Fibroblast of lung (primary cell): ENCODE results near the gene AKAP6. TPM values are rescaled to one million over a fixed set of nuclear protein-coding genes. Genes with fewer than 3 reads are reported as not detected.

Source experiments
- DNase-seq, 2 donors: peaks; one replicate each; pipeline versions ENCODE4 v3.0.0 to v3.0.0-alpha.2; 2010; ENCODE audit warnings: low read depth in 2 of 2
- H2AFZ ChIP-seq: 2 replicates; pipeline ENCODE4 v1.5.1; 2012; ENCODE audit warnings: low read length, control low read depth, inconsistent platforms
- H3K27ac ChIP-seq: 2 replicates; pipeline ENCODE4 v1.5.1; 2011; ENCODE audit warnings: low read length, control low read depth; ENCODE audit not compliant: insufficient read depth
- H3K27me3 ChIP-seq: 2 replicates; pipeline ENCODE4 v1.5.1; 2011; ENCODE audit warnings: mild to moderate bottlenecking, low read length; ENCODE audit not compliant: control insufficient read depth, insufficient read depth
- H3K36me3 ChIP-seq: 2 replicates; pipeline ENCODE4 v1.5.1; 2011; ENCODE audit warnings: low read length; ENCODE audit not compliant: control insufficient read depth, insufficient read depth
- H3K4me1 ChIP-seq: 2 replicates; pipeline ENCODE4 v1.5.1; 2011; ENCODE audit warnings: low read length; ENCODE audit not compliant: control insufficient read depth, insufficient read depth; ENCODE audit errors: extremely low read depth
- H3K4me2 ChIP-seq: 2 replicates; pipeline ENCODE4 v1.5.1; 2011; ENCODE audit warnings: low read length, control low read depth; ENCODE audit not compliant: insufficient read depth; ENCODE audit errors: extremely low read depth
- H3K4me3 ChIP-seq, 4 experiments: fragments of 200-600 bp in 1 of 4; sonication (generic) in 1 of 4; replicated peaks in 1 of 4; 2 replicates each; pipeline ENCODE4 v1.5.1; 2011 to 2016; ENCODE audit warnings: low read length in 4 of 4, low read depth in 3 of 4, mild to moderate bottlenecking in 3 of 4, control low read depth in 2 of 4, inconsistent platforms in 1 of 4, mixed read lengths in 1 of 4; ENCODE audit not compliant: insufficient read depth in 1 of 4; ENCODE audit errors: control extremely low read depth in 1 of 4
- H3K79me2 ChIP-seq: 2 replicates; pipeline ENCODE4 v1.5.1; 2012; ENCODE audit warnings: mild to moderate bottlenecking, low read length, inconsistent platforms; ENCODE audit not compliant: control insufficient read depth, insufficient read depth
- H3K9ac ChIP-seq: 2 replicates; pipeline ENCODE4 v1.5.1; 2011; ENCODE audit warnings: mild to moderate bottlenecking, low read length, control low read depth; ENCODE audit not compliant: insufficient read depth
- H3K9me3 ChIP-seq: 2 replicates; pipeline ENCODE4 v1.5.1; 2012; ENCODE audit warnings: low read depth, low read length; ENCODE audit not compliant: control insufficient read depth, insufficient read depth
- H4K20me1 ChIP-seq: 2 replicates; pipeline ENCODE4 v1.5.1; 2011; ENCODE audit warnings: low read length; ENCODE audit not compliant: control insufficient read depth, insufficient read depth; ENCODE audit errors: extremely low read depth
- EZH2 ChIP-seq: IDR thresholded peaks from 2 replicates; pipeline ENCODE4 v1.5.1; 2012; ENCODE audit warnings: low read length, control low read depth, mild to moderate bottlenecking; ENCODE audit errors: missing control alignments
- polyA plus RNA-seq, 2 donors: library from polyadenylated mRNA; depleted of rRNA in 1 of 2; stranded (reverse) in 1 of 2; unstranded in 1 of 2; fragments of >200 nt; gene quantifications; 2 replicates each; pipeline ENCODE4 v1.2.1, GENCODE V29; 2011 to 2012; ENCODE audit warnings: missing spikeins in 1 of 2
- total RNA-seq: library from RNA; depleted of rRNA; stranded (reverse); fragments of >200 nt; gene quantifications from 2 replicates; pipeline ENCODE4 v1.2.1, GENCODE V29; 2014
- TF ChIP-seq, protein P1 (sequence below), 2 donors: IDR thresholded peaks in 1 of 2; conservative IDR thresholded peaks in 1 of 2; 1 replicate in 1 of 2; 2 replicates in 1 of 2; pipeline ENCODE4 v1.5.1; 2011 to 2012; ENCODE audit warnings: low read length in 2 of 2, control low read depth in 1 of 2, inconsistent platforms in 1 of 2, low read depth in 1 of 2, mild to moderate bottlenecking in 1 of 2

Gene AKAP6
- total and polyA plus RNA-seq, 2 donors (not counting 1 experiment from before 2014, with no cell fraction given) = 3.3 to 10.9 TPM

DNA sequence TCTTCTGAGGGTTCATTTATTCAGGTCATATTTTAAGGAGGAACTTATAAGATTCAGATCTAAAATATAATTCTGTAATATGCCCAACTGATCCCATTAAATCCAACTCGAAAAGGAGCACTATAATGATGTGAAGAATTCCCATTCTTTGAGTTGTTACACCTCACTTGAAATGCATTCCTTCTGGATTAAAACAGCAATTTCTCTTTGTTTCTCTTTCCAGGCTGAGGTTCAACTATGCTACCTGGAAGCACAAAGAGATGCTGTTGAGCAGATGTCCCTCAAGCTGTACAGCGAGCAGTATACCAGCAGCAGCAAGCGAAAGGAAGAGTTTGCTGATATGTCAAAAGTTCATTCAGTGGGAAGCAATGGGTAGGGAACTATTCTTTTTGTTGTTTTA is 349.0 kb downstream of the AKAP6 start:
- Histone ChIP-seq H3K27me3 (no peaks in the 10 kb centered on the region), H3K4me3 (no peak overlapping the region), H3K36me3 (no peaks in the 10 kb centered on the region), H3K9ac (no peak overlapping the region), H3K27ac (no peak overlapping the region), H3K4me1 (no peaks in the 10 kb centered on the region), H3K4me2 (no peak overlapping the region), H4K20me1 (no peaks in the 10 kb centered on the region), H3K79me2 (no peaks in the 10 kb centered on the region), H2AFZ (no peak overlapping the region), H3K9me3 (no peaks in the 10 kb centered on the region)
- TF ChIP-seq, protein P1, sequence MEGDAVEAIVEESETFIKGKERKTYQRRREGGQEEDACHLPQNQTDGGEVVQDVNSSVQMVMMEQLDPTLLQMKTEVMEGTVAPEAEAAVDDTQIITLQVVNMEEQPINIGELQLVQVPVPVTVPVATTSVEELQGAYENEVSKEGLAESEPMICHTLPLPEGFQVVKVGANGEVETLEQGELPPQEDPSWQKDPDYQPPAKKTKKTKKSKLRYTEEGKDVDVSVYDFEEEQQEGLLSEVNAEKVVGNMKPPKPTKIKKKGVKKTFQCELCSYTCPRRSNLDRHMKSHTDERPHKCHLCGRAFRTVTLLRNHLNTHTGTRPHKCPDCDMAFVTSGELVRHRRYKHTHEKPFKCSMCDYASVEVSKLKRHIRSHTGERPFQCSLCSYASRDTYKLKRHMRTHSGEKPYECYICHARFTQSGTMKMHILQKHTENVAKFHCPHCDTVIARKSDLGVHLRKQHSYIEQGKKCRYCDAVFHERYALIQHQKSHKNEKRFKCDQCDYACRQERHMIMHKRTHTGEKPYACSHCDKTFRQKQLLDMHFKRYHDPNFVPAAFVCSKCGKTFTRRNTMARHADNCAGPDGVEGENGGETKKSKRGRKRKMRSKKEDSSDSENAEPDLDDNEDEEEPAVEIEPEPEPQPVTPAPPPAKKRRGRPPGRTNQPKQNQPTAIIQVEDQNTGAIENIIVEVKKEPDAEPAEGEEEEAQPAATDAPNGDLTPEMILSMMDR (conservative IDR thresholded peaks at IDR 0.05 in 1 of 2, IDR thresholded peaks at IDR 0.05 in 1 of 2; ENCODE audit: low read depth in 1 of 2, low read length in 2 of 2) = no peak
- no peak for TF ChIP-seq EZH2
- no peak for DNase-seq

DNA sequence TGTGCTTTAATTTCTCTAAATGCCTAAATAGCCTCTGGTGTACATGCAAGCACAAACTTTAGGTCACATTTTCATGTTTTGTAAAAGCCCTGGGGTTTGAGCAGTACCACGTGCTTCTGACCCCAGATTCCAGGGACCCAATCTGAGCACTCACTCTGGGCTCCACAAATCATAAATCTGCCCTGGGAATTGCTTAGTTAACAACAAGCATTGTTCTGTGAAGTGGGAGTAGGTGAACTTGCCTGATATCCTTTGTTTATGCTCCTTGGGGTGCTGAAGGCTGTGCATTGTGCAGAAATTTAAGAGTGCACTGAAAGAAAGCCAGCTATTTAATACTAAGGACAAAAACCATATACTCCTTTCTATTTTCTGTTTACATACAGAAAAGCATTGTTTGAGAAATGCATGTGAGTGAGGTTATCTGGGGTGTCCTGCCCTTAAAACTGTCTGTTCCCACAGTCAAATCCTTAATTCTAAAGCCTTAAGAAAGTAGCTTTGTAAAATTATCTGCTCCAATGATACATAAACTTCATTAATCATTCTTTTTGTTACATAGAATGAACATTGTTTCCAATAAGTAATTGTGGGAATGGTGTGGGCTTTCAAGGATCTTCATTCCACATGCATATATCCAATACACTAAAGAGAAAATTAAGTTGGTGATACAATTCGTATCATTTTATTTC is 351.0 kb downstream of the AKAP6 start:
- no peaks in the 10 kb centered on the region for H3K36me3 ChIP-seq
- H3K4me1 ChIP-seq = no peaks in the 10 kb centered on the region
- no peaks in the 10 kb centered on the region for H4K20me1 ChIP-seq
- no peak overlapping the region for H3K4me3 ChIP-seq
- no peak overlapping the region for H3K4me2 ChIP-seq
- H3K79me2 ChIP-seq = no peaks in the 10 kb centered on the region
- no peak overlapping the region for H2AFZ ChIP-seq
- H3K27me3 ChIP-seq = no peaks in the 10 kb centered on the region
- no peak overlapping the region for H3K9ac ChIP-seq
- no peak overlapping the region for H3K27ac ChIP-seq
- TF ChIP-seq EZH2 = no peak
- TF ChIP-seq, protein P1 (conservative IDR thresholded peaks at IDR 0.05 in 1 of 2, IDR thresholded peaks at IDR 0.05 in 1 of 2; ENCODE audit: low read depth in 1 of 2, low read length in 2 of 2) = no peak
- DNase-seq = no peak
- no peaks in the 10 kb centered on the region for H3K9me3 ChIP-seq

DNA sequence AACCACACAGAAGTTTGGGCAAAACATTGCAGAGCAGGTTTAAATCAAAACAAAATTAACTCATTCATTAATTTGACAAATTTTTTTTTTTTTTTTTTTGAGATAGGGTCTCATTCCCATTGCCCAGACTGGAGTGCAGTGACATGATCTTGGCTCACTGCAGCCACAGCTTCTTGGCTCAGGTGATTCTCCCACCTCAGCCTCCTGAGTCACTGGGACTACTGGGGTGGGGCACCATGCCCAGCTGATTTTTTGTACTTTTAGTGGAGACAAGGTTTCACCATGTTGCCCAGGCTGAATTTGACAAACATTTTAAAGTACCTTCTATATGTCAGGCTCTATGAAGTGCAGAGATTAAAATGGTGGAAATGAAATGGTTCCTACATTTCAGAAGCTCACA is 352.5 kb downstream of the AKAP6 start:
- Histone ChIP-seq H3K4me1 (no peaks in the 10 kb centered on the region), H3K9ac (no peak overlapping the region), H4K20me1 (no peaks in the 10 kb centered on the region), H3K9me3 (no peaks in the 10 kb centered on the region), H3K4me3 (no peak overlapping the region), H3K4me2 (no peak overlapping the region), H3K36me3 (no peaks in the 10 kb centered on the region), H3K27me3 (no peaks in the 10 kb centered on the region), H2AFZ (no peak overlapping the region), H3K79me2 (no peaks in the 10 kb centered on the region), H3K27ac (no peak overlapping the region)
- DNase-seq = no peak
- no peak for TF ChIP-seq EZH2
- TF ChIP-seq, protein P1 (conservative IDR thresholded peaks at IDR 0.05 in 1 of 2, IDR thresholded peaks at IDR 0.05 in 1 of 2; ENCODE audit: low read depth in 1 of 2, low read length in 2 of 2) = no peak
